ENCODE results near the gene VPS36. TPM values are rescaled to one million over a fixed set of nuclear protein-coding genes. Genes with fewer than 3 reads are reported as not detected.

VPS36 gene
- total and polyA plus RNA-seq, 9 of the 15 experiments (the other 6 are each of a cell fraction or from before 2014, with no cell fraction given) = 8.4 to 30.6 (median 23.7) TPM

DNA sequence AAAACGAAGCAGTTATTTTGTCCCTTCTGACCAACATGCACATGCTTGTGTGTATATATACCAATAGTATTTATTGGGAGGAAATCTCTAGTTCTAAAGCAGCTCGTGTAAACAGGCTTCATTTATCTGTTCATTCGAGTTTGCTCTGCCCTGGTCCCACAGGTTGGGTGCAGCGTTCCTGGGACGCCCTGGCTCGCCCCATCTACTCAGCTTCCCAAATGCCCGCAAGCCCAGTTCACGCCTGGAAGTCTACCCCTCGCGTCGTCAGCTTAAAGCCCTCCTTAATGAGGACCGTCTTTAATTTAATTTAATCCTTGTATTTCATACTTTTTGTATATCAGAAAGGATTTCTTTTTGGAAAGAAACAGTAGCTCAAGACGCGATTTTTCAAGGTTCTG is 45.1 kb downstream of the VPS36 start:
- in situ Hi-C loops (cut with MboI) (no loop called here), intact Hi-C loops (cut with micrococcal nuclease) (no loop called here)
- no peak overlapping the region for H2AFZ ChIP-seq (ENCODE audit: low read depth, low read length)
- H3K36me3 ChIP-seq (ENCODE audit: control insufficient read depth, insufficient read depth, low read length) = no peaks in the 10 kb centered on the region
- CTCF ChIA-PET (ENCODE audit: low intra/inter-chr PET ratio) = no interaction called here
- no peak overlapping the region for H3K27ac ChIP-seq (ENCODE audit: extremely low read depth, low read depth, low read length)
- no peaks in the 10 kb centered on the region for H3K79me2 ChIP-seq (ENCODE audit: control insufficient read depth, insufficient read depth, low read length)
- H3K4me3 ChIP-seq = no peak overlapping the region
- H3K4me2 ChIP-seq (ENCODE audit: insufficient read depth, low read length) = no peak overlapping the region
- H3K27me3 ChIP-seq (ENCODE audit: control insufficient read depth in 2 of 2, insufficient read depth in 2 of 2, low read length in 2 of 2) = no peaks in the 10 kb centered on the region; a peak in 1 of 5 replicates
- no peaks in the 10 kb centered on the region for H3K9me3 ChIP-seq (replicated peaks; ENCODE audit: control insufficient read depth, insufficient read depth, low read depth, low read length)
- FAIRE-seq (no peak), DNase-seq (ENCODE audit: extremely low read depth in 1 of 4, low spot score in 3 of 4) (no peak), ATAC-seq (no peak)
- H3K9ac ChIP-seq (ENCODE audit: insufficient read depth in 1 of 2, low read depth in 2 of 2, low read length in 2 of 2) = no peak overlapping the region
- POLR2A ChIA-PET = interaction anchor here (0.7 kb wide), 1 partner anchor 36 kb away, joined by 3 read pairs; no protein-coding TSS in a partner anchor
- WGBS (ENCODE audit: insufficient coverage, low coverage, missing lambda C conversion rate) = 41% methylated on average over 8 of the region's 14 CpGs
- H3K4me1 ChIP-seq (replicated peaks in 1 of 2; ENCODE audit: control insufficient read depth in 2 of 2, insufficient read depth in 2 of 2, low read length in 2 of 2) = no peaks in the 10 kb centered on the region
- no TSS peak for BruUV-seq (replicated peaks)
- H4K20me1 ChIP-seq (replicated peaks; ENCODE audit: control insufficient read depth, insufficient read depth, low read length) = no peaks in the 10 kb centered on the region
- H3K9me1 ChIP-seq (ENCODE audit: control insufficient read depth, insufficient read depth, low read length) = no peaks in the 10 kb centered on the region
- TF ChIP-seq CTBP1 (IDR thresholded peaks at IDR 0.05; ENCODE audit: borderline replicate concordance) = no peak
- no peak for TF ChIP-seq POLR2A (conservative IDR thresholded peaks at IDR 0.05)
- TF ChIP-seq, protein P1, sequence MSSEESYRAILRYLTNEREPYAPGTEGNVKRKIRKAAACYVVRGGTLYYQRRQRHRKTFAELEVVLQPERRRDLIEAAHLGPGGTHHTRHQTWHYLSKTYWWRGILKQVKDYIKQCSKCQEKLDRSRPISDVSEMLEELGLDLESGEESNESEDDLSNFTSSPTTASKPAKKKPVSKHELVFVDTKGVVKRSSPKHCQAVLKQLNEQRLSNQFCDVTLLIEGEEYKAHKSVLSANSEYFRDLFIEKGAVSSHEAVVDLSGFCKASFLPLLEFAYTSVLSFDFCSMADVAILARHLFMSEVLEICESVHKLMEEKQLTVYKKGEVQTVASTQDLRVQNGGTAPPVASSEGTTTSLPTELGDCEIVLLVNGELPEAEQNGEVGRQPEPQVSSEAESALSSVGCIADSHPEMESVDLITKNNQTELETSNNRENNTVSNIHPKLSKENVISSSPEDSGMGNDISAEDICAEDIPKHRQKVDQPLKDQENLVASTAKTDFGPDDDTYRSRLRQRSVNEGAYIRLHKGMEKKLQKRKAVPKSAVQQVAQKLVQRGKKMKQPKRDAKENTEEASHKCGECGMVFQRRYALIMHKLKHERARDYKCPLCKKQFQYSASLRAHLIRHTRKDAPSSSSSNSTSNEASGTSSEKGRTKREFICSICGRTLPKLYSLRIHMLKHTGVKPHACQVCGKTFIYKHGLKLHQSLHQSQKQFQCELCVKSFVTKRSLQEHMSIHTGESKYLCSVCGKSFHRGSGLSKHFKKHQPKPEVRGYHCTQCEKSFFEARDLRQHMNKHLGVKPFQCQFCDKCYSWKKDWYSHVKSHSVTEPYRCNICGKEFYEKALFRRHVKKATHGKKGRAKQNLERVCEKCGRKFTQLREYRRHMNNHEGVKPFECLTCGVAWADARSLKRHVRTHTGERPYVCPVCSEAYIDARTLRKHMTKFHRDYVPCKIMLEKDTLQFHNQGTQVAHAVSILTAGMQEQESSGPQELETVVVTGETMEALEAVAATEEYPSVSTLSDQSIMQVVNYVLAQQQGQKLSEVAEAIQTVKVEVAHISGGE (CRISPR knock-in tag; IDR thresholded peaks at IDR 0.05) = no peak
- no peak for TF ChIP-seq HNRNPK (IDR thresholded peaks at IDR 0.05; ENCODE audit: low read depth, low read length, poor library complexity, severe bottlenecking)
- TF ChIP-seq PCBP1 (IDR thresholded peaks at IDR 0.05; ENCODE audit: low read depth, low read length, poor library complexity, severe bottlenecking) = no peak
- TF ChIP-seq ZNF780A (CRISPR knock-in tag; IDR thresholded peaks at IDR 0.05) = no peak
- TF ChIP-seq, protein P2, sequence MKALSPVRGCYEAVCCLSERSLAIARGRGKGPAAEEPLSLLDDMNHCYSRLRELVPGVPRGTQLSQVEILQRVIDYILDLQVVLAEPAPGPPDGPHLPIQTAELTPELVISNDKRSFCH (CRISPR knock-in tag; IDR thresholded peaks at IDR 0.05) = no peak
- TF ChIP-seq, protein P2 (tag; IDR thresholded peaks at IDR 0.05) = no peak
- TF ChIP-seq MEIS2 (IDR thresholded peaks at IDR 0.05; ENCODE audit: partially characterized antibody) = no peak
- TF ChIP-seq RCOR1 (IDR thresholded peaks at IDR 0.05; ENCODE audit: borderline replicate concordance in 1 of 2, low read depth in 2 of 2, low read length in 2 of 2) = no peak
- TF ChIP-seq, protein P3, sequence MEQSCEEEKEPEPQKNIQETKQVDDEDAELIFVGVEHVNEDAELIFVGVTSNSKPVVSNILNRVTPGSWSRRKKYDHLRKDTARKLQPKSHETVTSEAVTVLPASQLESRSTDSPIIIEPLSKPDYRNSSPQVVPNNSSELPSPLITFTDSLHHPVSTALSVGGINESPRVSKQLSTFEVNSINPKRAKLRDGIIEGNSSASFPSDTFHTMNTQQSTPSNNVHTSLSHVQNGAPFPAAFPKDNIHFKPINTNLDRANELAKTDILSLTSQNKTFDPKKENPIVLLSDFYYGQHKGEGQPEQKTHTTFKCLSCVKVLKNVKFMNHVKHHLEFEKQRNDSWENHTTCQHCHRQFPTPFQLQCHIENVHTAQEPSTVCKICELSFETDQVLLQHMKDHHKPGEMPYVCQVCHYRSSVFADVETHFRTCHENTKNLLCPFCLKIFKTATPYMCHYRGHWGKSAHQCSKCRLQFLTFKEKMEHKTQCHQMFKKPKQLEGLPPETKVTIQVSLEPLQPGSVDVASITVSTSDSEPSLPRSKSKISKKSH (CRISPR knock-in tag; IDR thresholded peaks at IDR 0.05) = no peak
- TF ChIP-seq, protein P4, sequence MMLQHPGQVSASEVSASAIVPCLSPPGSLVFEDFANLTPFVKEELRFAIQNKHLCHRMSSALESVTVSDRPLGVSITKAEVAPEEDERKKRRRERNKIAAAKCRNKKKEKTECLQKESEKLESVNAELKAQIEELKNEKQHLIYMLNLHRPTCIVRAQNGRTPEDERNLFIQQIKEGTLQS (IDR thresholded peaks at IDR 0.05) = no peak
- TF ChIP-seq, protein P4 (CRISPR knock-in tag; conservative IDR thresholded peaks at IDR 0.05) = no peak
- no peak for TF ChIP-seq NR2F6 (CRISPR knock-in tag; IDR thresholded peaks at IDR 0.05)
- TF ChIP-seq RBM39 (optimal IDR thresholded peaks at IDR 0.05; ENCODE audit: low read depth, low read length) = no peak
- no peak for TF ChIP-seq NFRKB (IDR thresholded peaks at IDR 0.05; ENCODE audit: low read depth)
- no peak for TF ChIP-seq PCBP2 (IDR thresholded peaks at IDR 0.05; ENCODE audit: low read depth, low read length, poor library complexity, severe bottlenecking)
